ENCODE measurements around the gene UBB.

- TF ChIP-seq CTCF (optimal IDR thresholded peaks at IDR 0.05 in 1 of 3, IDR thresholded peaks at IDR 0.05 in 1 of 3, conservative IDR thresholded peaks at IDR 0.05 in 1 of 3; ENCODE audit: extremely low read depth in 1 of 3, insufficient read depth in 2 of 3, low read length in 3 of 3): no peak
- no peak for TF ChIP-seq EZH2 (IDR thresholded peaks at IDR 0.05; ENCODE audit: low read length)
Observed at GRCh38 chr17:16345565-16345964, 35.3 kb upstream of the UBB start.

All from keratinocyte (primary cell).